ENCODE data around the gene SPATA20.

The SPATA20 gene

GRCh38 chr17:50541402-50541715 is 5.6 kb upstream of the SPATA20 start:
- no peaks in the 10 kb centered on the region for H3K9me3 Mint-ChIP-seq
- H3K27ac Mint-ChIP-seq, result no peak overlapping the region
- H3K4me3 Mint-ChIP-seq, result peak overlapping the region; percentile 74
- peaks cover 12% of the 10 kb centered on the region for H3K27me3 Mint-ChIP-seq
- H3K36me3 Mint-ChIP-seq (ENCODE audit: low read depth), result no peaks in the 10 kb centered on the region
- DNase-seq (no peak), ATAC-seq (no peak)
- peaks cover 11% of the 10 kb centered on the region for H3K4me1 Mint-ChIP-seq

GRCh38 chr17:50541716-50542688 is 5.0 kb upstream of the SPATA20 start:
- Mint-ChIP-seq H3K4me3 (peak overlapping the region; percentile 74), H3K9me3 (no peaks in the 10 kb centered on the region), H3K4me1 (peaks cover 14% of the 10 kb centered on the region), H3K36me3 (ENCODE audit: low read depth) (no peaks in the 10 kb centered on the region), H3K27me3 (peaks cover 12% of the 10 kb centered on the region), H3K27ac (no peak overlapping the region)
- DNase-seq, result peak; percentile 88
- ATAC-seq, result peak; percentile 75

GRCh38 chr17:50542795-50543774 is 3.9 kb upstream of the SPATA20 start:
- H3K27me3 Mint-ChIP-seq, result peaks cover 12% of the 10 kb centered on the region
- H3K4me1 Mint-ChIP-seq, result peaks cover 14% of the 10 kb centered on the region
- peak overlapping the region; percentile 74 for H3K4me3 Mint-ChIP-seq
- H3K36me3 Mint-ChIP-seq (ENCODE audit: low read depth), result no peaks in the 10 kb centered on the region
- ATAC-seq (no peak), DNase-seq (no peak)
- H3K27ac Mint-ChIP-seq, result no peak overlapping the region
- H3K9me3 Mint-ChIP-seq, result no peaks in the 10 kb centered on the region

- no peaks in the 10 kb centered on the region for H3K9me3 Mint-ChIP-seq
- H3K36me3 Mint-ChIP-seq (ENCODE audit: low read depth), result no peaks in the 10 kb centered on the region
- H3K27me3 Mint-ChIP-seq, result peaks cover 12% of the 10 kb centered on the region
- H3K27ac Mint-ChIP-seq, result no peak overlapping the region
- peaks cover 13% of the 10 kb centered on the region for H3K4me1 Mint-ChIP-seq
- no peak for DNase-seq
- H3K4me3 Mint-ChIP-seq, result no peak overlapping the region
- ATAC-seq, result no peak
Observed at GRCh38 chr17:50544516-50544915, 2.5 kb upstream of the SPATA20 start.

- H3K9me3 Mint-ChIP-seq, result no peaks in the 10 kb centered on the region
- ATAC-seq (no peak), DNase-seq (no peak)
- H3K27ac Mint-ChIP-seq, result no peak overlapping the region
- no peaks in the 10 kb centered on the region for H3K36me3 Mint-ChIP-seq (ENCODE audit: low read depth)
- peaks cover 13% of the 10 kb centered on the region for H3K4me1 Mint-ChIP-seq
- no peak overlapping the region for H3K4me3 Mint-ChIP-seq
- H3K27me3 Mint-ChIP-seq, result peaks cover 12% of the 10 kb centered on the region
Observed at GRCh38 chr17:50545311-50545710, 1.7 kb upstream of the SPATA20 start.

- H3K4me3 Mint-ChIP-seq, result peak overlapping the region; percentile 29
- H3K9me3 Mint-ChIP-seq, result no peaks in the 10 kb centered on the region
- ATAC-seq (no peak), DNase-seq (no peak)
- no peak overlapping the region for H3K27ac Mint-ChIP-seq
- H3K4me1 Mint-ChIP-seq, result peaks cover 10% of the 10 kb centered on the region
- H3K27me3 Mint-ChIP-seq, result peaks cover 12% of the 10 kb centered on the region
- no peaks in the 10 kb centered on the region for H3K36me3 Mint-ChIP-seq (ENCODE audit: low read depth)
Observed at GRCh38 chr17:50546701-50547034, 306 bp upstream of the SPATA20 start.

GRCh38 chr17:50547736-50548083 is 736 bp downstream of the SPATA20 start:
- Mint-ChIP-seq H3K9me3 (no peaks in the 10 kb centered on the region), H3K4me3 (peak overlapping the region; percentile 76), H3K27me3 (peaks cover 12% of the 10 kb centered on the region), H3K36me3 (ENCODE audit: low read depth) (no peaks in the 10 kb centered on the region), H3K4me1 (peaks cover 4% of the 10 kb centered on the region), H3K27ac (peak overlapping the region; percentile 59)
- no peak for DNase-seq
- no peak for ATAC-seq

- Mint-ChIP-seq H3K27ac (no peak overlapping the region), H3K4me3 (no peak overlapping the region), H3K9me3 (no peaks in the 10 kb centered on the region), H3K4me1 (peaks cover 4% of the 10 kb centered on the region), H3K36me3 (ENCODE audit: low read depth) (no peaks in the 10 kb centered on the region), H3K27me3 (peaks cover 12% of the 10 kb centered on the region)
- DNase-seq (no peak), ATAC-seq (no peak)
Observed at GRCh38 chr17:50548831-50549230, 1.9 kb downstream of the SPATA20 start.

- ATAC-seq (no peak), DNase-seq (no peak)
- Mint-ChIP-seq H3K27ac (no peak overlapping the region), H3K36me3 (ENCODE audit: low read depth) (no peaks in the 10 kb centered on the region), H3K9me3 (no peaks in the 10 kb centered on the region), H3K27me3 (peaks cover 6% of the 10 kb centered on the region), H3K4me1 (peaks cover 4% of the 10 kb centered on the region), H3K4me3 (no peak overlapping the region)
Observed at GRCh38 chr17:50549256-50549941, 2.4 kb downstream of the SPATA20 start.

- Mint-ChIP-seq H3K4me1 (peaks cover 4% of the 10 kb centered on the region), H3K36me3 (ENCODE audit: low read depth) (no peaks in the 10 kb centered on the region), H3K27ac (no peak overlapping the region), H3K9me3 (no peaks in the 10 kb centered on the region), H3K4me3 (no peak overlapping the region), H3K27me3 (peaks cover 4% of the 10 kb centered on the region)
- ATAC-seq (no peak), DNase-seq (no peak)
Observed at GRCh38 chr17:50549969-50550368, 3.0 kb downstream of the SPATA20 start.

- H3K4me1 Mint-ChIP-seq, result peaks cover 4% of the 10 kb centered on the region
- H3K27me3 Mint-ChIP-seq, result peaks cover 2% of the 10 kb centered on the region
- no peak for ATAC-seq
- no peak overlapping the region for H3K27ac Mint-ChIP-seq
- H3K36me3 Mint-ChIP-seq (ENCODE audit: low read depth), result no peaks in the 10 kb centered on the region
- no peak overlapping the region for H3K4me3 Mint-ChIP-seq
- H3K9me3 Mint-ChIP-seq, result no peaks in the 10 kb centered on the region
- DNase-seq, result no peak
Observed at GRCh38 chr17:50550661-50551432, 3.9 kb downstream of the SPATA20 start.

- Mint-ChIP-seq H3K27ac (no peak overlapping the region), H3K9me3 (no peaks in the 10 kb centered on the region), H3K27me3 (no peaks in the 10 kb centered on the region), H3K36me3 (ENCODE audit: low read depth) (no peaks in the 10 kb centered on the region), H3K4me3 (no peak overlapping the region), H3K4me1 (peaks cover 4% of the 10 kb centered on the region)
- ATAC-seq (no peak), DNase-seq (no peak)
Observed at GRCh38 chr17:50551433-50551815, 4.5 kb downstream of the SPATA20 start.

- ATAC-seq, result no peak
- H3K27ac Mint-ChIP-seq, result no peak overlapping the region
- H3K9me3 Mint-ChIP-seq, result no peaks in the 10 kb centered on the region
- no peak overlapping the region for H3K4me3 Mint-ChIP-seq
- peaks cover under 1% of the 10 kb centered on the region for H3K4me1 Mint-ChIP-seq
- H3K27me3 Mint-ChIP-seq, result no peaks in the 10 kb centered on the region
- no peak for DNase-seq
- no peaks in the 10 kb centered on the region for H3K36me3 Mint-ChIP-seq (ENCODE audit: low read depth)
Observed at GRCh38 chr17:50551884-50552283, 4.9 kb downstream of the SPATA20 start.

GRCh38 chr17:50554201-50554600 is 7.2 kb downstream of the SPATA20 start:
- ATAC-seq (no peak), DNase-seq (no peak)
- Mint-ChIP-seq H3K9me3 (no peaks in the 10 kb centered on the region), H3K36me3 (ENCODE audit: low read depth) (no peaks in the 10 kb centered on the region), H3K4me3 (no peak overlapping the region), H3K27me3 (peaks cover 18% of the 10 kb centered on the region), H3K27ac (no peak overlapping the region), H3K4me1 (peaks cover 11% of the 10 kb centered on the region)

Data from activated naive CD8-positive, alpha-beta T cell treated with anti-CD3 and anti-CD28 coated beads, Interleukin-2, amount 50 U/mL, for 24 hours (primary cell).